Prostate gland (tissue), 2 donors: ENCODE results near the gene TP53I13. TPM values are rescaled to one million over a fixed set of nuclear protein-coding genes. Genes with fewer than 3 reads are reported as not detected.

Source experiments
- DNase-seq: peaks from one replicate; pipeline ENCODE4 v3.0.0-alpha.2; 2019; ENCODE audit warnings: low spot score
- H3K27ac ChIP-seq, 2 donors: fragments of 200-600 bp; sonication (generic); 2 replicates each; pipeline ENCODE4 v1.5.1; 2017 to 2019
- H3K27me3 ChIP-seq: fragments of 200-600 bp; sonication (generic); replicated peaks from 2 replicates; pipeline ENCODE4 v1.5.1; 2019; ENCODE audit not compliant: insufficient read depth
- H3K36me3 ChIP-seq, 2 donors: fragments of 200-600 bp; sonication (generic); 1 replicate in 1 of 2; 2 replicates in 1 of 2; pipeline versions ENCODE4 v1.5.1 to v1.8.1; 2017 to 2019
- H3K4me1 ChIP-seq: fragments of 200-600 bp; sonication (generic); replicated peaks from 2 replicates; pipeline ENCODE4 v1.5.1; 2019
- H3K4me3 ChIP-seq, 2 donors: fragments of 200-600 bp; sonication (generic); 2 replicates each; pipeline ENCODE4 v1.5.1; 2017 to 2019
- H3K9me3 ChIP-seq: fragments of 200-600 bp; sonication (generic); 2 replicates; pipeline ENCODE4 v1.5.1; 2017
- POLR2A ChIP-seq: fragments of 450-650 bp; IDR thresholded peaks from one replicate; pipeline ENCODE4 v1.6.1; 2016; ENCODE audit warnings: antibody characterized with exemption, mild to moderate bottlenecking
- POLR2AphosphoS5 ChIP-seq: sonication (generic); formaldehyde crosslinking; IDR thresholded peaks from one replicate; pipeline ENCODE4 v1.6.1; 2017; ENCODE audit warnings: antibody characterized with exemption
- WGBS: methylation state at CpG from one replicate; pipeline ENCODE4 v1.1.5; 2018; 5-methylcytosine and 5-hydroxymethylcytosine counted together
- intact Hi-C: fragments of 100-400 bp; cut with DNase I; formaldehyde crosslinking; loops from one replicate; pipeline ENCODE4 v1.14.2; 2022
- total RNA-seq, 2 donors: library from RNA; depleted of rRNA; stranded (reverse); fragments of >200 nt; gene quantifications; one replicate each; pipeline ENCODE4 v1.1.0, GENCODE V29; 2016
- TF ChIP-seq, protein P1 (sequence below), 4 experiments: fragments of 200-600 bp in 2 of 4; fragments of 450-650 bp in 2 of 4; sonication (generic) in 2 of 4; IDR thresholded peaks; 1 replicate in 3 of 4; 2 replicates in 1 of 4; pipeline ENCODE4 v1.5.1; 2016 to 2019; ENCODE audit warnings: antibody characterized with exemption in 4 of 4, mild to moderate bottlenecking in 2 of 4, moderate library complexity in 2 of 4

TP53I13 gene
- total RNA-seq, 2 donors from 2014 or later, result 52.5 to 82.0 TPM

DNA sequence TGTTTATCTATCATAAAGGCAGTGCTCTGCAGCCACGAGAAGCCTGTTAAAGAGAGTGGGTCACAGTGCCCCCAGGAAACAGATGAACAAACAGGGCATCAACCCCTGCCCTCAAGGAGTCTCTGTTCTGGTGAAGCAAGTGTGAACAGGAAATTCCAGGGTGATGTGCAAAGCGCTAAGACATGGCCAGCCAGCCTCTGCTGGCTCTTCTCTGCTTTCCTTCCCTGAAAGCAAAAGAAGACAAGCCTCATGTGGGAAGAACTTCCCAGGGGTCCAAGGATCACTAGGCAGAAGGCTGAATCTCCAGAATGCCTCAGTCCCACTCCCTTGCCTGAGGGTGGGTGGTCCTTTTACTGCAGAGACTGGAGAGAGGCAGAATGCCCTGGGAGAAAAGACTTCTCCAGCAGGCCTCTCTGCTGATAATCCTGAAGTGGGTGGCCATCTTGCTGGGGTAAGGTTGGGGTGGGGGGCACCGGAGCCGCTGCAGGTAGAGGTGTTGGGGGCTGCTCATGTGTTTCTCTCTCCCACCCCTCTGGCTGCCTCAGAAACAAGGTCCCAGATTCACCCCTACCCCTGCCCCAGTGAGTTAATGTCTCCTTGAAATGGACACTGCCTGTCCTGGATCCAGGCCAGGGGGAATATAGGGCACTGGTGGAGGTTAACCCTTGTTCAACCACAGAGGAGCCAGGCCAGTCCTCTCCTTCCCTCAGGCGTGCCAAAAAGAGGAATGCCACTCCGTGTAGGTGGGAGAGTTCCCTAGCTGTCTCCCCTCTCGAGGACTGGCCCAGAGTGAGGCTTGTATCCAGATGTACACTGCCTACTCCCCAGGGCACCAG lies 26.8 kb downstream of the TP53I13 start:
- no peak for TF ChIP-seq POLR2A
- TF ChIP-seq POLR2AphosphoS5, result no peak
- TF ChIP-seq, protein P1, sequence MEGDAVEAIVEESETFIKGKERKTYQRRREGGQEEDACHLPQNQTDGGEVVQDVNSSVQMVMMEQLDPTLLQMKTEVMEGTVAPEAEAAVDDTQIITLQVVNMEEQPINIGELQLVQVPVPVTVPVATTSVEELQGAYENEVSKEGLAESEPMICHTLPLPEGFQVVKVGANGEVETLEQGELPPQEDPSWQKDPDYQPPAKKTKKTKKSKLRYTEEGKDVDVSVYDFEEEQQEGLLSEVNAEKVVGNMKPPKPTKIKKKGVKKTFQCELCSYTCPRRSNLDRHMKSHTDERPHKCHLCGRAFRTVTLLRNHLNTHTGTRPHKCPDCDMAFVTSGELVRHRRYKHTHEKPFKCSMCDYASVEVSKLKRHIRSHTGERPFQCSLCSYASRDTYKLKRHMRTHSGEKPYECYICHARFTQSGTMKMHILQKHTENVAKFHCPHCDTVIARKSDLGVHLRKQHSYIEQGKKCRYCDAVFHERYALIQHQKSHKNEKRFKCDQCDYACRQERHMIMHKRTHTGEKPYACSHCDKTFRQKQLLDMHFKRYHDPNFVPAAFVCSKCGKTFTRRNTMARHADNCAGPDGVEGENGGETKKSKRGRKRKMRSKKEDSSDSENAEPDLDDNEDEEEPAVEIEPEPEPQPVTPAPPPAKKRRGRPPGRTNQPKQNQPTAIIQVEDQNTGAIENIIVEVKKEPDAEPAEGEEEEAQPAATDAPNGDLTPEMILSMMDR (IDR thresholded peaks at IDR 0.05), result no peak
- Histone ChIP-seq H3K36me3 (no peaks in the 10 kb centered on the region), H3K4me1 (peaks cover 10% of the 10 kb centered on the region), H3K27ac (no peak overlapping the region), H3K9me3 (no peaks in the 10 kb centered on the region), H3K4me3 (no peak overlapping the region), H3K27me3 (no peaks in the 10 kb centered on the region)
- intact Hi-C loops, result no loop called here
- DNase-seq, result no peak
- WGBS, result 87% methylated on average over 7 of the region's 7 CpGs

DNA sequence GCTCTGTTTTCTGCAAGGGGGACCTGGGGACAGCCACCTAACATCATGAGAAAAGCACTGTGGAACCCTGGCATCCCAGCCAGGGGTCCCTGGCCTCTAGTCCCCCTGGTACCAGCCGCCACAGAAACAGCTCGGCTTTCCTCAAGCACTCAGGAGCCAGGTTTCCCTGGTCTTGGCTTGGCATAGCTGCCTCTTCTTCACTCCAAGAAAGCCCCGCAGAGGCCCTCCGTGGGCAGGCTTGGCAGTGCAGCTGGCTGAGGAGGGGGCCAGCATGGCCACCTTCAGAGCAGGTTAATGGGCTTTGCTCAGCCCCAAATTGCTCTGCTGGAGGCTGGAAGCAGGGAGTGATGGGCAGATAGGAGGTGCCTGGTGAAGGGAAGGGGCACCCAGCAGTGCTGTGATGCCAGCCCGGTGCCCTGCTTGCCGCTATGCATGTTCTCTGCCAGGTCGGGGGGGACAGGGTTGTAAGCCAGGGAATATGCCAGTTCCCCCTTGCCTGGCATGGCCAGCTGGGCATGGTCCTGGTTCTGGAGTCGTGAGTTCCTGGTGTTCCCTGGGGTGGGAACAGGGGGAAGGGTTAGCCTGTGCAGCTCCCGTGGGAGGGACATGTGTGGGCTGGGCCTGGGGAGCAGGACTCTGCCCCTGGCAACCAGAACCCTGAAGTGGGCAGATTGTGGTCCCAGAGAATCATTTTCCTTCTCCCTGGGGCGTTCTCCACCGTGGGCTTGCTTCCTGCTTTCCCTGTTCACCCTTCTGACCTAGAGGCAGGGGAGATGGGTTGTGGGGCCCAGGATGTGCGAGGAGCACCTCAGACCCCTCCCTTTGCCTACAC lies 27.7 kb downstream of the TP53I13 start:
- WGBS, result 90% methylated on average over 12 of the region's 12 CpGs
- Histone ChIP-seq H3K4me3 (no peak overlapping the region), H3K36me3 (no peaks in the 10 kb centered on the region), H3K4me1 (peaks cover 8% of the 10 kb centered on the region), H3K27me3 (no peaks in the 10 kb centered on the region), H3K9me3 (no peaks in the 10 kb centered on the region), H3K27ac (no peak overlapping the region)
- TF ChIP-seq, protein P1 (IDR thresholded peaks at IDR 0.05), result no peak
- TF ChIP-seq POLR2A, result no peak
- no peak for TF ChIP-seq POLR2AphosphoS5
- no peak for DNase-seq
- intact Hi-C loops, result no loop called here

DNA sequence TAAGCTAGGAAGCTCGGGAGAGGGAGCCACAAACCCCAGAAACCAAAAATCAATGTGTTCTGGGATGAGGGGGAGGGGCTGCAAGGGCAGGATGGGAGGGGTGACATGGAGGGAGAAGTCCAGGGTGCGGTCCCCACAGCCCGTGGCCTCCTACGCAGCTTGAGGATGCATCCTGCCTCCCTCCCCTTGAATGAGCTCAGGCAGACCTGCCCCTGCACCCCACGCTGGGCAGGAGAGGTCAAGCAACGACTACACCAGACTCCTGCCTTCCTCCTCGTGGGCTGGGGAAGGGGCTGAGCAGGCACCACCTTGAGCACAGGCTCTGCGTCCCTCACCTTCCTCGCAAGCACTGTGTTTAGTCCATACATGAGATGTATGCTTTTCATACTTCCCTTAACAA lies 28.3 kb downstream of the TP53I13 start:
- no peak overlapping the region for H3K27ac ChIP-seq
- 80% methylated on average over 9 of the region's 9 CpGs for WGBS
- intact Hi-C loops, result no loop called here
- no peaks in the 10 kb centered on the region for H3K27me3 ChIP-seq
- peaks cover 7% of the 10 kb centered on the region for H3K4me1 ChIP-seq
- TF ChIP-seq, protein P1 (IDR thresholded peaks at IDR 0.05), result no peak
- TF ChIP-seq POLR2A (no peak), POLR2AphosphoS5 (no peak)
- DNase-seq, result no peak
- no peaks in the 10 kb centered on the region for H3K9me3 ChIP-seq
- H3K4me3 ChIP-seq, result no peak overlapping the region
- H3K36me3 ChIP-seq, result no peaks in the 10 kb centered on the region

DNA sequence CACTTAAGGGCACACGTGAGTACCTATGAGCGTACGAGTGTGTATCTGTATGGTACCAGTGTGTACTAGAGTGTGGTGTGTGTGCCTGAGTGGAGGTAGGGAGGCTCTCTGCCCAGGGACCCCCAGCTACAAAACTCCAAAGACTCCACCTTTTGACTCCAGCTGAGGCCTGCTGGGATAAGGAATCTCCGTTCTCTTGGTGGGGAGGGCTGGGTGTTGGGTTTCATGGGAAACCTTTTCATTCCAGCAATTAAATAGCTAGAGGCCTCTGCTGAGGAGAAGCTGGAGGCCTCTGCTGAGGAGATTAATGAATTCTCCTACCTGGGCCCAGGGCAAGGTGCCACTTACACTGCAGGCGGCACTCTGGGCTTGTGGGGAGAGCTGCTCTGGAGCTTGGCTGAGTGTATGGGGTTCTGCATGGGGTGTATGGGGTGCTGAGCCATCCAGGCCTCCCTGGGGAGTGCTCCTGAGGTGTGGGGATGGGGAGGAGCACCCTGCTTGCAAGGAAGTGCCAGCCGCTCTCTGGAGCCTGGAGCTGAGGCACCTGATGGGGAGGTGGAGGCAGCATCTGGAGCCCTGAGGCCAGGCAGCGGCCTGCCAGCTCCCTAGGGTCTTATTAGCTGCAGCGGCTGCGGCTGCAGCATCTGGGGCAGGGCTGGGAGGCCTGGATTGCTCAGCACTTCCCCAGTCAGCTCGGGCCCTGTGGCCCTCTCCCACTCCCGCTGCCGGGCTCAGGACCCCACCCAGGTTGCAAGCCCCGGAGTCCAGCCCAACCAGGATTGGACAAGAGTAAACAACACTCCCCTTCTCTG lies 29.1 kb downstream of the TP53I13 start:
- no peak for DNase-seq
- Histone ChIP-seq H3K36me3 (no peaks in the 10 kb centered on the region), H3K27ac (no peak overlapping the region), H3K9me3 (no peaks in the 10 kb centered on the region), H3K4me3 (no peak overlapping the region), H3K4me1 (no peaks in the 10 kb centered on the region), H3K27me3 (no peaks in the 10 kb centered on the region)
- TF ChIP-seq POLR2AphosphoS5 (no peak), POLR2A (no peak)
- TF ChIP-seq, protein P1 (IDR thresholded peaks at IDR 0.05), result no peak
- 60% methylated on average over 10 of the region's 13 CpGs for WGBS
- intact Hi-C loops, result no loop called here
